Prostate gland (tissue), 2 donors: Measurements from ENCODE around the gene ILK. TPM values are rescaled to one million over a fixed set of nuclear protein-coding genes. Genes with fewer than 3 reads are reported as not detected.

Source experiments
- DNase-seq: peaks from one replicate; pipeline ENCODE4 v3.0.0-alpha.2; 2019; ENCODE audit warnings: low spot score
- H3K27ac ChIP-seq, 2 donors: fragments of 200-600 bp; sonication (generic); 2 replicates each; pipeline ENCODE4 v1.5.1; 2017 to 2019
- H3K27me3 ChIP-seq: fragments of 200-600 bp; sonication (generic); replicated peaks from 2 replicates; pipeline ENCODE4 v1.5.1; 2019; ENCODE audit not compliant: insufficient read depth
- H3K36me3 ChIP-seq, 2 donors: fragments of 200-600 bp; sonication (generic); 1 replicate in 1 of 2; 2 replicates in 1 of 2; pipeline versions ENCODE4 v1.5.1 to v1.8.1; 2017 to 2019
- H3K4me1 ChIP-seq: fragments of 200-600 bp; sonication (generic); replicated peaks from 2 replicates; pipeline ENCODE4 v1.5.1; 2019
- H3K4me3 ChIP-seq, 2 donors: fragments of 200-600 bp; sonication (generic); 2 replicates each; pipeline ENCODE4 v1.5.1; 2017 to 2019
- H3K9me3 ChIP-seq: fragments of 200-600 bp; sonication (generic); 2 replicates; pipeline ENCODE4 v1.5.1; 2017
- CTCF ChIP-seq, 4 experiments: fragments of 200-600 bp in 2 of 4; fragments of 450-650 bp in 2 of 4; sonication (generic) in 2 of 4; IDR thresholded peaks; 1 replicate in 3 of 4; 2 replicates in 1 of 4; pipeline ENCODE4 v1.5.1; 2016 to 2019; ENCODE audit warnings: antibody characterized with exemption in 4 of 4, mild to moderate bottlenecking in 2 of 4, moderate library complexity in 2 of 4
- POLR2A ChIP-seq: fragments of 450-650 bp; IDR thresholded peaks from one replicate; pipeline ENCODE4 v1.6.1; 2016; ENCODE audit warnings: antibody characterized with exemption, mild to moderate bottlenecking
- POLR2AphosphoS5 ChIP-seq: sonication (generic); formaldehyde crosslinking; IDR thresholded peaks from one replicate; pipeline ENCODE4 v1.6.1; 2017; ENCODE audit warnings: antibody characterized with exemption
- WGBS: methylation state at CpG from one replicate; pipeline ENCODE4 v1.1.5; 2018; 5-methylcytosine and 5-hydroxymethylcytosine counted together
- intact Hi-C: fragments of 100-400 bp; cut with DNase I; formaldehyde crosslinking; loops from one replicate; pipeline ENCODE4 v1.14.2; 2022
- total RNA-seq, 2 donors: library from RNA; depleted of rRNA; stranded (reverse); fragments of >200 nt; gene quantifications; one replicate each; pipeline ENCODE4 v1.1.0, GENCODE V29; 2016

The ILK gene
- total RNA-seq, 2 donors from 2014 or later: 172 to 195 TPM

- H3K9me3 ChIP-seq: no peaks in the 10 kb centered on the region
- H3K4me1 ChIP-seq: no peaks in the 10 kb centered on the region
- intact Hi-C loops: loop anchor here (5.0 kb wide), 1 partner anchor 55 kb away; the partner anchor contains the start of genes ILK and RRP8
- DNase-seq: no peak
- 47% methylated on average over 1 of the region's 1 CpG for WGBS
- no peaks in the 10 kb centered on the region for H3K36me3 ChIP-seq
- H3K27ac ChIP-seq: no peak overlapping the region
- no peak overlapping the region for H3K4me3 ChIP-seq
- TF ChIP-seq POLR2AphosphoS5 (no peak), POLR2A (no peak), CTCF (IDR thresholded peaks at IDR 0.05) (no peak)
- H3K27me3 ChIP-seq: no peaks in the 10 kb centered on the region
Measured at GRCh38 chr11:6657346-6657745, 53.8 kb downstream of the ILK start.

GRCh38 chr11:6658647-6659046 lies 55.1 kb downstream of the ILK start:
- Histone ChIP-seq H3K27ac (no peak overlapping the region), H3K4me1 (no peaks in the 10 kb centered on the region), H3K9me3 (no peaks in the 10 kb centered on the region), H3K4me3 (no peak overlapping the region), H3K36me3 (no peaks in the 10 kb centered on the region), H3K27me3 (no peaks in the 10 kb centered on the region)
- DNase-seq: no peak
- no peak for TF ChIP-seq POLR2A
- TF ChIP-seq POLR2AphosphoS5: no peak
- no peak for TF ChIP-seq CTCF (IDR thresholded peaks at IDR 0.05)
- intact Hi-C loops: loop anchor here (5.0 kb wide), 1 partner anchor 56 kb away; the partner anchor contains the start of genes ILK and RRP8

Other genes starting within 250 kb of the ILK start
- gene SMPD1, start 213.3 kb upstream of the ILK start, total RNA-seq: 10 to 100 TPM; 51.7 to 59.2 TPM
- gene APBB1, start 184.7 kb upstream of the ILK start, total RNA-seq: 10 to 100 TPM; 35.4 to 65.5 TPM
- gene HPX, start 162.8 kb upstream of the ILK start, total RNA-seq: 1 to 10 TPM; 1.2 to 4.7 TPM
- gene TRIM3, start 129.8 kb upstream of the ILK start, total RNA-seq: 10 to 100 TPM; 20.3 to 23.7 TPM
- 100 to 1,000 TPM in 1 of 2 donors, 10 to 100 TPM in 1; 87.3 to 110 TPM for gene ARFIP2, start 122.4 kb upstream of the ILK start, total RNA-seq
- 10 to 100 TPM; 29.4 to 35.6 TPM for gene TIMM10B, start 122.3 kb upstream of the ILK start, total RNA-seq
- gene DNHD1, start 106.5 kb upstream of the ILK start, total RNA-seq: 10 to 100 TPM; 11.5 to 31.4 TPM
- 10 to 100 TPM; 16.4 to 16.6 TPM for gene RRP8, start 158 bp upstream of the ILK start, total RNA-seq
- 100 to 1,000 TPM; 130 to 193 TPM for gene TAF10, start 8.4 kb downstream of the ILK start, total RNA-seq
- 100 to 1,000 TPM in 1 of 2 donors, 10 to 100 TPM in 1; 94.6 to 147 TPM for gene TPP1, start 15.6 kb downstream of the ILK start, total RNA-seq
- 10 to 100 TPM; 11.2 to 17.4 TPM for gene DCHS1, start 52.0 kb downstream of the ILK start, total RNA-seq
- 10 to 100 TPM; 18.3 to 44.6 TPM for gene MRPL17, start 79.6 kb downstream of the ILK start, total RNA-seq
- under 1 TPM; 0.55 to 0.91 TPM for gene OR2AG2, start 168.2 kb downstream of the ILK start, total RNA-seq
- gene OR2AG1, start 179.2 kb downstream of the ILK start, total RNA-seq: not detected
- gene OR6A2, start 195.9 kb downstream of the ILK start, total RNA-seq: under 1 TPM in 1 of 2 donors, not detected in 1; 0.57 TPM
- gene OR10A5, start 241.9 kb downstream of the ILK start, total RNA-seq: not detected